T follicular helper cell (primary cell): ENCODE data around the gene MAP2K3.

Source experiments
- DNase-seq: peaks from one replicate; pipeline ENCODE4 v3.0.0-alpha.2; 2020; ENCODE audit warnings: low read depth

MAP2K3 gene

DNA sequence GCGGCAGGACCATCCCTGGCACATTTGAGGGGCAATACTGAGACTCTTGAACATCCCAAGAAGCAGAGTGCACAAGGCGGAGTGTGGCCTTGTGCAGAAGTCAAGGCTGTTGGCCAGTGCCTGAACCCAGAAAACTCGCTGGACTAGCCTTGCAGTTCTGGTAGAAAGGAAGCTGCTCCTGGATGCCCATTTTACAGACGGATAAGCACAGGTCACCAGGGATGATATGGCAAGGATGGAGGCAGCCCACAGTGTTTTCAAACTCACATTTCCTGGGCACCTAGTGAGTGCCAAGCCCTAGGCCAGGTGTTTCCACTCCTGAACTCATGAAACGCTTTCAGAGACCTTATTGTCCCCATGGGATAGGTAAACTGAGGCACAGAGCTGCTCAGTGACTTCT is 1.7 kb upstream of the MAP2K3 start:
- no peak for DNase-seq

DNA sequence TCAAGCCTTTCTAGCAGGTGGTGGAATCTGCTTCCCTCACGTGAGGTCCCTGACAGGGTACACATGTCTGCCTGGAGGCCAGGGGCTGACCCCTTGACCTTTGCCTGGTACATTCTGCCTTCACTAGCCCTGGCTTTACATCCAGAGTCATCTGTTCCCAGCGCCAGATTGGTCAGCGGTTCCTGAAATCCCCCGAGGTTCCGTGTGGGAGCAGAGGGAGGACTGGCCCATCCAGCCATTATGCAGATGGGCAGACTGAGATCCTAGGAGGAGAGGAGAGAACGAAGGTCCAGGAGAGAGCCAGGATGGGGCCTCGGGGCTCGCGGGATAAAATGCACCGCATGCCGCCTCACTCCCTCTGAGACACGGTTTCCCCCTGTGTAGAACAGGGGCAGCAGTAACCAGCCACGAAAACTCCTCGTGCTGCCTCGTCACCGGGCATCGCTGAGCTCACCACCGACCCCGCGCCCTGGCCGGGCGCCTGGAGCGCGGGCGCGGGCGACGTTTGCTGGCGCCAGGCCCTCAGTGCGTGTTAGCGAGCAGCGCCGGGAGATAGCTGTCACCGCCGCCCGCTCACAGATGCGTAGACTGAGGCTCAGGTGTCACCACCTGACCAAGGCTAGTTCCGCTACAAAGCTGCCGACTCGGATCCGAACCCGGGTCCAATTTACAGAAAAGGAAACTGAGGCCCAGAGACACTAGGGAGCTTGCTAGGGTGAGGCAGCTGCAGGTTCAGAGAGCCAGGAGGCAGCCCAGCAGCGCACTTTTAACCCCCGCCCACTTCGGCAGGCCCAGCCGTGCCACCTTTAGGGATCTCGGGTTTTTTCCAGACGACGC is 811 bp upstream of the MAP2K3 start:
- DNase-seq, result no peak

DNA sequence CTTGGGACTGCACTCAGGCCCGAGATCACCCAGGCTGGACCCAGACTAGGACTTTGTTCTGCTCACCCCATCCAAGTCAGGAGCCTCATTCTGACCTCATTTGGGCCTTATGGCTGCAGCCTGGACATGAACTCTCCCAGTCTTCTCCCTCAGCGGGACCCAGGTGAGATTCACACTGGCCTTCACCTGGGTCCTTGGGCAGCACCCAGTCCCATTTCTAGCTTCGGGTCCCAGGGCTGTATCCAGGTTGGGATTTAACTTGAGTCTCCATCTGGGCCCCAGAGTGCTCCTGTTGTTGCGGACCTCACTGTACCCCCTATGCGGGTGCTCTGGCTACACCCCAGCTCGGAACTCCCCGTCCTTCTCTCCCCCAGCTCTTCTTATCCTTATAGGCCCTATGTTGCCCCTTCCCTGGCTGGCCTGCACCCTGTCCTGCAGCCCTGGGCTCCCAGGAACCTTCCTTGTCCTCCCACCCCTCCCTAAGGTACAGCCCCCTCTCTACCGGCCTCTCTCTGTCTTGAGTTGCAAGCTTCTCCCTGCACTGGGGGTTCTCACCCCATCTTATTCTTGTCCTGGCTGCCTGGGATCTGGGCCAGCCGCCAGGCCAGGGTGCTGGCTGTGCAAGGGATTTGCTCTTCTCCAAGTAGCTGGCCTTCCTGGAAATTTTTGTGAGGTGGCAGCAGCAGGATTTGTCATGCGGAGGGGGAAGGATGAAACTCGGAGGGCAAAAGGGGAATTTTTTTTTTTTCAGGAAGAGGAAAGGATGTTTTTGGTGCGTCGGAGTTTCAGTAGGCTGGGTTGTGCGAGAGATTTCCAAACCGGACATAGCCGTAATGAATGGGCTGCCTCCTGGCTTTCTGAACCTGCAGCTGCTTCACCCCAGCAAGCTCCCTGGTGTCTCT is 904 bp downstream of the MAP2K3 start:
- DNase-seq, result no peak

DNA sequence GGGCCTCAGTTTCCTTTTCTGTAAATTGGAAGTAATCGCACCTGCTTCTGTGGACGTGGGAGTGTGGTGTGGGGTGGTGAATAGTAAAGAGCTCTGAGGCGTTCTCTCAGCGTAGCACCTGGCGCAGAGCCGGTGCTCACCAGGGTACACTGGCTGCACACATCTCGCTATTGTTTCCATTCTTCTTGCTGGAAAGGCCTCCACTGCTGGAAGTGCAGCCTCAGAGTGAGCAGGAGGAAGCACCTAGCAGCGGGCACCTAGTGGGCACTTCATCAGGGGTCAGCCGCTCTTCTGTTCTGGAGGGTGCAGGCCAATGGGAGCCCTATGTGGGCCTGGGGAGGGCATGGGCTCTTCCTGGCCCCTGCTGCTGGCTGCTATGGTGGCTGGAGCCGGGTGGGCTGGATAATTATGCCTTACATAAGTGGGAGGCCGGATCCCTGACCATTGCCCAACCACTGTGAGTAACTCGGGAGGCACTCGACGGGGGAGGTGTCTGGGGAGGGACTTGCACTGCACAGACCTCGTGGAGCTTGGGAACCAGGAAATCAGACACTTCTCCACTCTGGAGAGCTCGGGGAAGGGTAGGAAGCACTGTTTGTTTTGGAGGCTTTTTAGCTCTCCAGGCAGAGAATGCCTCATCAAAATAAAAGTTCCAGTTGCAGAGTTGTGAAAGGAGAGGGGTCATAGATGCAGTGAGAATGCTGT is 1.7 kb downstream of the MAP2K3 start:
- no peak for DNase-seq

DNA sequence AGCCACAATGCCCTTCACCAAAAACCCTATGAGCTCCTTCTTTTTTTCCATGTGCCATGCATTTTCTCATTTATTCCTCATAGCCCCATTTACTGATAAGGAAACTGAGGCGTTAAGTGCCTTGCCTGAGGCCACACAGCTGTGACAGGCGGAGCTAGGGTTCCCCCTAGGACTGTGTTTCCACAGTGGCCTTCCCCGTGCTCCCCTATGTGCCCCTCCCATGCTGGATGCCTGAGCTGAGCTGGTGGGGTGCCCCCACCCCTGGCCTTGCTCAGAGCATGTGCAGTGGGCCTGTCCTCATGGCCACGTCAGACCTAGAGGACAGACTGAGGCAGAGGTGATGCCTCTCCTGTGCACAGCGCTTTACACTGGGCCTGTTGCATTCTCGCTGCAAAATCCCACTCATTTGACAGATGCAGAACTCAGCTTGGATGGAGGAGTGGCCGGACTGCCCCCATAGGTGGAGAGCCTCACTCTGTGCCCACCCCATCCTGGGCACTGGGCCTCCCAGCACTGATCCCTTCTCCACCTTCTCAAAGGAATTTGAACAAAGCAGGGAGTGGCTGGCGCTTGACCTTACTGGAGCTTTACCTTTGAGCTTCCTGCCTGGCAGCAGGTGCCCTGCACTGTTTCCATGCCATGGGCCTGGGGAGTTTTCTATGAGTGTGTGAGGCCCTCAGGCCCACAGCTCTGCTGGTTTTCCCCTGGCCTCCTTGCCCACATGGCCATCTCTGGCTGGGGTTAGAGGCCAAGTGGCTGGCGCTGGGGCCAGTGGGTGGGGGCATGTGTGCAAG is 2.6 kb downstream of the MAP2K3 start:
- DNase-seq, result no peak

DNA sequence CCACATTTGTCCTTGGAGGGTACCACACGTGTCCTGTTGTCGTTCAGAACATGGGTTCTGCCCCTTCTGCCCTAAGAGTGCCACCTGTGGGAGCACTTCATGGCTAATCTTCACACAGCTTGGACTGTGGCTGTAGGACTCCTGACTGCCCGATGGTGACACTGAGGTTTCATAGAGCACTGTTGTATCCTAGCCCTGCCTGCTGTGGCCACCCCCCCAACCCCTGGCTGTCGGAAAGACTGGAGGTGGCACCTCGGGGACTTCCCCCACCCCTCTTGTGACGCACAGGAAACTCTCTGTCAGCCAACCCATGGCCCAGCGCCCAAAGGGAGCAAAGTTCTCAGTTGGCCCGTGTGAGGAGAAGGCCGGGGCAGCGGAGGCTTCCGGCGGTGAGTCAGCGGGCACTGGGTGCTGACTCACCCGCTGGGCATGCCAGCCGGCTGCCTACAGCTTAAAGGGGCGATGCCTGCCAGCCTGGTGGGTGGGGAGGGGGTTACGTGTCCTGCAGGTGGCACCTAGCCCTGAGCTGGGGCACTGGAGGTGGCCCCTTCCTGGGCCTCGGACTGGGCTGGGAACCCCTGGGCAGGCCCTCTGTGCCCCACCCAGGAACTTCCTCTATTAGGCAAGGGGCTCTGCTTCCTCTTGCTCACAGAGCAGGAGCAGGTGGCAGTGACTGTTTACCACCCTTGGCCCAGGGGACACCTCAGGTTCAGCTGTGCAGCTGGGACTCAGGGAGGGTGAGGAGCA is 3.4 kb downstream of the MAP2K3 start:
- peak; percentile 94 for DNase-seq

DNA sequence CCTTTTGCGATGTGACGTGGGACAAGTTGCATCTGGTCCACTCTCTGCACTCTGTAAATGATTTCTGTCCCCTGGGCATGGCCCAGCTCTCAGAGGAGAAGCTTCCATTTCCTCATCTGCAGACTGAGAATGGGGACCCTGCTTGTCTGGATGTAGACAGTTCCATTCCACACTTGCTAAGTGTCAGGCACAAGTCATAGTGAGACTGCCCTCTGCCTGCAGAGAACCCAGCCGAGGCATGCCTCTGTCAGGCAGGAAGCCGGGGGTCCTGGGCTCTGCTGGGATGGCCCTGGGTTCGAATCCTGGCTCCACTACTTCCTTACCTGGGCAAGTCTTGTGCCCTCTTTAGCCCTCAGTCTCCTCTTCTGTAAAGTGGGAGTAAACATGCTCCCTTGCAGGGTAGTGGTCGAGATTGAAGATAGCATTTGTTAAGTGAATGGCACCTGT is 4.1 kb downstream of the MAP2K3 start:
- DNase-seq, result no peak

DNA sequence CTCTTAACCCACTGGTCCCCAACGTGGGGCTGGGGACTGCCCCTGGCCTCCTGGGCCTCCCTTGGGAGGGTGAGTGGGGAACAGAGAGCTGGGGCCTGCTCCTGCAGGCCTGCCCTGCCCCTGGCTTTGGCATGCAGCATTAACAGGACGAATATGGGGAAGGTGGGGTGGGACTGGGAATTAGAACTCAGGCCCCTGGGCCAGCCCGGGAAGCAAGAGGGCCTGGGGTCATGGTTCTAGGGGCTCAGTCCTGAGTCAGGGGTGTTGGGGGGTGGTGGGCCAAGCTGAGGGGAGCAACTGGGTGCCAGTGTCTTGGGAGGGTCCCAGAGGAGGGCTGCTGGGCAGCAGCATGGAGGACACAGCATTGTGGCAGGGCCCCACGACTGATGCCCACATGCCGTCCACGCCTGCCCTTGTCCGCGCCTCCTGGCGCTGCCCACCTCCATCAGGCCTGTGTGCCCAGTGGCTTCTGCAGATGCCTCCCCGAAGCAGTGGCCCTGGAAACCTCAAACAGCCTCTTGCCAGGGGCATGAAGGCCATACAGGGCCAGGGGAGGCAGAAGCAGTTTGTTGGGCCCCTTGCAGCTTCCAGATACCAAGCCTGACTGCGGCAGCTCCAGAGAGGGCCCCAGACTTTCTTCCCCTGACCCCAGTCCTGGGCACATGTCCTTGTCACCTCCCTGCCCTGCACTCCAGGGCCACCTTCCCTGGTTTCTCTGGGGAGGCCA is 4.8 kb downstream of the MAP2K3 start:
- no peak for DNase-seq

DNA sequence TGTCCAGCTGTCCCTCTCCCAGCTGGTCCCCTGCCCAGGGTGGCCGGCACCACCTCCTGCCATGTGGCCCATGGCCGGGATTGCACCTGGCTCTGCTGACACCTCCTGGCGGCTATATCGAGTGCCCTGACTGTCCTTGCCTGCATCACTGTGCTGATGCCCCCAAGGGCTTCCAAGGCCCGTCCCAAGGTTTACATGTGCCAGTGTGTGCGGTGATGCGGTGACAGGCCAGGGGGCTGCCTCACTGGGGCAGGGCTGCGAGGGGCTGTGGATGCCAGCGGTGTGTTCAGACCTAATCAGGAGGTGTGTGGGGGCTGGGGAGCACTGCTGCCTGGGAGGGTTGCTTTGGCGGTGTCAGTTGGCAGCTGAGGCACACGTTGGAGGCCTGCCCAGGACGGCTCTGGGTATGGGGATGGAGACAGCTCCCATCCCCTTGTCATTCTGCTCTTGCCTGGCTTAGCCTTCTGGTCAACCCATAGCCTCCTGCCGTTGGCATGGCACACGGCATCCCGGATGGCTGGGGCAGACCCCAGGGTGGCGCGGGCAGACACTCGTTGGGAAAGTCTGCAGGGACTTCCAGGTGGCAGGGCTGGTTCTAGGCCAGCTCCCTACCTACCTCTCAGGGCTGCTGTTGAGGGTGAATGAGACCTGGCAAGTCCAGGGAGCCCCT is 5.5 kb downstream of the MAP2K3 start:
- DNase-seq, result no peak

DNA sequence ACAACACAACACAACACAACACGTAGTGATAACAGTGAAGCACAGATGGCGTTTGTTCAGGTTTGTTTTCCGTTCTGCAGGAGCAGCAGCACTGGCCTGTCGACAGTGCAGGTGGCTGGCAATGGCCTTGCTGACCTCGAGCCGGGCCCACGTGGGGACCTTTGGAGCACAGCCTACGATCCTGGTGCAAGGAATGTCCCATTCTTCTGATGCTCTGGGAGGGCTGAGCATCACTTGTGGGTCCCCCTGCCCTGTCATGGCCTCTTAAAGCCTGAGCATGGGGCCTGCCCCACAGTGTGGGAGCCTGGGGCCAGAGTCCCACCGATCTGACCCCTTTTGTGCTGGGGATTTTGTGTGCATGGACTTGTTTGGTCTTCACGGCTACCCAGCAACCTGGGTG is 6.8 kb downstream of the MAP2K3 start:
- no peak for DNase-seq

DNA sequence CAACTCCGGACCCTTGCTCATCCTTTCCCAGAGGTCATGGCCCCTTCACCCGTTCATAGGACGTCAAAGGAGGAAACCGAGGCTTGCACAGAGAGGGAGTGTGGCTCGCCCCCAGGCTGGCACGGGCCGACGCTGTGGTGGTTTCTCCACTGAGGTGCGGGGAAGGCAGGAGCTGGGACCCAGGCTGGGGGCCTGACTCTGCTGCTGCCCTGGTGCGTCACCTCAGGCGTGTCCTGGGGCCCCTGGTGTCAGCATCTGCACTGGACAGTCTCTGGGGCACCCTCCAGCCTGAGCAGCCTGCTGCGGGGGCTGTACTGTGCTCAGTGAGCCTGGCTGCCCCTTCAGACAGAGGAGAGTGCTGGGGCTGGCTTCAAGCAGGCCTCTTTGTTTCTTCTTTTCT is 7.4 kb downstream of the MAP2K3 start:
- DNase-seq, result no peak

DNA sequence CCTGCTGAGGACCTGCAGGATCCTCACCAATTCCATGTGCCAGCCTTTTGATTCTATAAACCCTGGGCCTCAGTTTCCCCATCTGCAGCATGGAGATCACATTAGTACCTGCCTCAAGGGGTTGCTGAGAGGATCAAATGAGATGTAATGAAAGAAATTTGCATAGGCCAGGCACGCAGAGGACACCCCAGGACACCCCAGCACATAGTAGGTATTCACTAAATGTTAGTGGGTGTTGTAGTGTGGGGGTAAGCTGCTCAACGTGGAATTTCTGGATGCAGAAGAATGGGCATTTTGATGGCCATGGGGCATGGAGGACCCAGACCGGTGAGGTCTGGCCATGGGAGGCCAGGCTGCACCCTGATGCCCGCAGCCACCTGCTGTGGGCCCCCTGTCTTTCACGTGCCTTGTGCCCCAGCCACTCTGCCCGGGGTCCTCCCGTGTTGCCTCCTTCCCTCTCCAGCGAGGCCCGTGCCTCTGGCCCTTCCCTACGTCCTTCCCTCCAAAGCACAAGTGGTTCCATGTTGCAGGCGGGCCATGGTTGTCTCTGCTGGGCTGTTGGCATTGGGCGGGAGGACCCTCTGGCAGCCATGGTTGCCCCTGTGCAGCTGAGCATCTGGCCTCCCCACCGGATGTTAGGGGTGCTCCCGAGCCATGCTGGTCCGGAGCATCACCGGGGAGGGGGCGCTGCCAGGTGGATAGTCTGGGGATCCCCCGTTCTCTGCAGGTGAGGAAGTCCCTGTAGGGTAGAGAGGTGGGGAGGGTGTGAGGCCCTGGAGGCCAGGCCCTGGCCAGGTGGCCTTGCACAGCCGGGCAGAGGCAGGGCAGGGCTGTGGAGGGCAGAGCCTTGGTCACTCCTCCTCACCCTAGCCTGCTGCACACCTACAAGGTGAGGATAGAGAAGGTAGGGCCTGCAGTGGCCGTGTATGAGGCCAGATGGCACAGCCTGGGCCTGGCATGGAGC is 8.6 kb downstream of the MAP2K3 start:
- DNase-seq, result no peak

DNA sequence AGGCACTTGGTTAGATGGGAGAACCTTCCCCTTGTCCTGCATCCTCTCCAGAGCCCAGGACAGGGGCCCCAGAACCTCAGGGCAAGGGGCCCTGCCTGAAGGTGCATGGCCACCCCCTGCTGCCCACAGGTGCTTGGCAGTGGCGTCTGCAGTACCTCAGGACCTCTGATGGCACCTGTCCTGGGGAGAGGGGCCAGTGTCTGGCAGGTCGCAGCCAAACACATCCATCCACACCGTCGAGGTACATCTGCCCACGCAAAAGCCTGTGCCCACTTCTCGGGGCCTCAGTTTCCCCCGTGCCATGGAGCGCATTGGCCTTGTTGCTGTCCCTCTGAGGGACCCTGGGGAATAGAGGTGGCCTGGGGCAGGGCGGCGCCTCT is 9.3 kb downstream of the MAP2K3 start:
- DNase-seq, result no peak

DNA sequence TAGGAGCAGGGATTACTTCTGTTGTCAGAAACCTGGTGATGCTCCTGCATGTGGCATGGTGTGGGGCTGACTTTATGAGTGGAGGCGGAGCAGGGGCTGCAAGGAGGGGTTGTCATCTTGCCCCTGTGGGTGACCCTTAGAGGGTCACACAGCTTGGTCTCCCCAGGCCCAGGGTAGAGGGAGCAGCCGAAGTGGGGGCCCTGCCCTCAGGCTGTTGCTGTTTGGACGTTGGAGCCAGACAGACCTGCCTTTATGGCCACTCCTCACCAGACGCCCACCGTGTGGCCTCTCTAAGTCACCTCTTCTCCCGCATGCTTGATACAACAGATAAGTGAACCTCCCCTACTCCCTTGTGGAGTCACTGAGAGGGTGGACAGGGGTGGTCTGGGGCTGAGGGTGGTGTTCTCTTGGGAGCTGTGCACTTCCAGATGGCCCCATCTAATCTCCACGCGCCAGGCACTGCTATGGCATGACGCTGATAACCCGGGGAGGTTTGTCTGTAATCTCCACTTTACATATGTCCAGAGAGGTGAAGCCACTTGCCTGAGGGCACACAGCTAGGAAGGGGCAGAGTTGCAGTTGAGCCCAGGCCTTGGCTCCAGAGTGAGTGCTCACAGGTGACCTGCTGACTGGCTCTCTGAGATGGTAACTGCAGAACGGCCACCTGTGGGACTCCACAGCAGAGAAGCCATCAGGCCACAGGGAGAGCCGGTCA is 10.0 kb downstream of the MAP2K3 start:
- no peak for DNase-seq

DNA sequence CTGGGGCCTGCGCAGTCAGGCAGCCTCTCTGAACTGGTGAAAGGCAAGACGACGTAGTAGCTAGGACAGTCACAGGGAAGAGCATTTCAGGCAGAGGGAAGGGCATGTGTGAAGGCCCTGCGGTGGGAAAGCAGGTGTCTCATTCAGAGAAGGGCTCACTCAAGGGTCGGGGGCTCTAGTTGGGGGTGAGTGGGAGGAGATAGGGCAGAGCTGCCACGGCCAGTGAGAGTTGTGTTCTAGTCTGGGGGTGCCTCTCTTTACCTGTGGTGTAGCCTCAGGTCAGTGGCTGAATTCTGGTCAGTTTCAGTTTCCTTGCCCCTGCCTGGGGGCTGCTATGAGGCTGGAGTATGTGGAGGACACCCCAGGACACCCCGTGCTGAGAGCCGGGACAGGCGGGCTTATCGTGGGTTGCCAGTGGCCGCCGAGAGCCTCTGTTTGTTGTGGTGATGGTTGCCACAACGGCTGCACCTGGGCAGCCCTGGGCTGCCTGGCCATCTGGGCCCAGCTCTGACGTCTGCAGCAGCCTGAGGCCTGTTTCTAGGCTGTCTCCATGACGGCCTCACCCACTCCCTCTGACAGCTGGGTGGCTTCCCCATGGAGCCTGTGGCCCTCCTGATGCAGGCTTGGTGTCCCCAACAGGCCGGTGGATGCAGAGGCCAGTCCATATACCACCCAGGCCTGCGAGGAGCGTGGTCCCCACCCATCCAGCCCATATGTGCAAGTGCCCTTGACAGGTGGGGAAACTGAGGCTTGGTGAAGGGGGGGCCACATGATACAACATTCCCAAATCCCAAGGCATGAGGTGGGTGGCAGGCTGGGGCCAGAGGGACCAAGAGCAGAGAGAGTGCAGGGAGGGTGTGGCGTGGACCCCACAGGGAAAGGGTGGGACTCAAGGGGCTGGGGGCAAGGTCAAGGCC is 10.8 kb downstream of the MAP2K3 start:
- no peak for DNase-seq
